Measurements from ENCODE around the gene SGPL1. TPM values are rescaled to one million over a fixed set of nuclear protein-coding genes. Genes with fewer than 3 reads are reported as not detected.
A peak's percentile ranks its signal among the peaks of the same experiment; 100 is the strongest.

Gene SGPL1
- total RNA-seq, 1 experiment from 2014 or later: 52.6 TPM

- H3K18ac ChIP-seq (ENCODE audit: insufficient read length, low read depth, low read length): no peak overlapping the region
- no peaks in the 10 kb centered on the region for H3K9me3 ChIP-seq (ENCODE audit: control insufficient read depth, low read depth, low read length)
- H3K27ac ChIP-seq (ENCODE audit: insufficient read length, low read depth, low read length): no peak overlapping the region
- no peak overlapping the region for H2AK5ac ChIP-seq (ENCODE audit: insufficient read length, low read length)
- no peak overlapping the region for H3K23ac ChIP-seq (ENCODE audit: insufficient read length, low read depth, low read length)
- H3K27ac Mint-ChIP-seq: 0 out of 7 replicates have a peak overlapping the region, but pooled peaks of 1 of the 3 experiments have one; percentile 7
- no peak overlapping the region for H3K4ac ChIP-seq (ENCODE audit: low read depth, low read length)
- H3K4me2 ChIP-seq (ENCODE audit: insufficient read depth, insufficient read length, low read length): no peak overlapping the region
- no peak overlapping the region for H2BK20ac ChIP-seq (ENCODE audit: low read depth, low read length, poor library complexity, severe bottlenecking)
- H3K14ac ChIP-seq (ENCODE audit: insufficient read depth, low read length): no peak overlapping the region
- H4K8ac ChIP-seq (replicated peaks; ENCODE audit: insufficient read length, low read depth, low read length): no peak overlapping the region
- no peaks in the 10 kb centered on the region for H3K9me3 Mint-ChIP-seq
- H2BK15ac ChIP-seq (ENCODE audit: low read depth, low read length): no peak overlapping the region
- no peak for DNase-seq
- no peaks in the 10 kb centered on the region for H3K27me3 Mint-ChIP-seq (ENCODE audit: low read depth)
- H3K79me2 ChIP-seq (ENCODE audit: insufficient read depth, low read length): no peaks in the 10 kb centered on the region
- no peaks in the 10 kb centered on the region for H3K23me2 ChIP-seq (ENCODE audit: insufficient read length, low read depth, low read length, poor library complexity, severe bottlenecking)
- no peaks in the 10 kb centered on the region for H3K79me1 ChIP-seq (ENCODE audit: insufficient read depth, low read depth, low read length, poor library complexity, severe bottlenecking)
- no peak overlapping the region for H2BK5ac ChIP-seq (ENCODE audit: insufficient read length, low read length)
- H3K4me1 ChIP-seq (ENCODE audit: insufficient read depth, low read length): no peaks in the 10 kb centered on the region; the same call in 1 of the 2 replicates
- H3K4me3 Mint-ChIP-seq: no peak overlapping the region
- no peak overlapping the region for H2AFZ ChIP-seq (ENCODE audit: low read length)
- H3K9ac ChIP-seq (ENCODE audit: extremely low read depth, insufficient read length, low read length): no peak overlapping the region
- H4K5ac ChIP-seq (ENCODE audit: insufficient read length, low read depth, low read length): no peak overlapping the region
- no peak overlapping the region for H3K56ac ChIP-seq (ENCODE audit: insufficient read length, low read depth, low read length)
- no CpG with 5 or more reads among the region's 7 CpGs for WGBS (ENCODE audit: extremely low coverage, insufficient read length, low lambda C conversion rate)
- no peak overlapping the region for H2BK12ac ChIP-seq (ENCODE audit: insufficient read length, low read depth, low read length)
- H3K27me3 ChIP-seq (ENCODE audit: insufficient read depth, low read length): no peaks in the 10 kb centered on the region
- no peak overlapping the region for H2BK120ac ChIP-seq (ENCODE audit: low read depth, low read length, poor library complexity, severe bottlenecking)
- TF ChIP-seq CTCF (conservative IDR thresholded peaks at IDR 0.05): no peak
- no peak overlapping the region for H3T11ph ChIP-seq (ENCODE audit: low read length)
- H4K91ac ChIP-seq (ENCODE audit: insufficient read length, low read depth, low read length): no peak overlapping the region
- no peaks in the 10 kb centered on the region for H4K20me1 ChIP-seq (ENCODE audit: control insufficient read depth, insufficient read depth, insufficient read length)
- peaks cover 10 to 11% of the 10 kb centered on the region in 2 experiments for H3K4me1 Mint-ChIP-seq
- peaks cover 16 to 77% (median 65%) of the 10 kb centered on the region in 3 experiments for H3K36me3 Mint-ChIP-seq (ENCODE audit: insufficient read depth in 1 of 3, low read depth in 3 of 3)
Measured at GRCh38 chr10:70872291-70872690, 56.5 kb downstream of the SGPL1 start.
